ENCODE results near the gene STPG2. TPM values are rescaled to one million over a fixed set of nuclear protein-coding genes. Genes with fewer than 3 reads are reported as not detected.

The STPG2 gene
- total and polyA plus RNA-seq, 10 of the 15 experiments (the other 5 are each of a cell fraction or from before 2014, with no cell fraction given) = 0.13 to 0.24 TPM; not detected in 8

DNA sequence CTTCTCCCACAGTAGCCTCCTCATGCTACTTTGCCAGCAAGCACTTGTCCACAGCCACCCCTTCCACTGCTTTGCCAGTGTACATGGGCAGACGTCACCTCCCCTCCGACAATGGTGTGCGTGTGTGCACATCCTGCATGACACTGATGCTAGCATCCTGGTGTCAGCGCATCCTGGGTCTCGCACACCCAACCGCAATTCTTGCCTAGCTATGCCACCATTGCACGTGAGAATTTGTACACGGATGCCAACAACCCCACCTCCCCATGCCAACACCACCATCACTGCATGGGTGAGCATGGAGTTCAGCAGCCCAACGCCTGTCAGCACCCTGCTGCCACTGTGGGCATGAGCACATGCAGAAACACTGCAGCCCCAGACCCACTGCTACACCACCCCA lies 550.0 kb downstream of the STPG2 start:
- no TSS peak for BruUV-seq (replicated peaks)
- H3K27me3 ChIP-seq (replicated peaks in 1 of 2; ENCODE audit: control insufficient read depth in 2 of 2, insufficient read depth in 2 of 2, low read length in 1 of 2) = no peaks in the 10 kb centered on the region

More for the DNA sequence above, 550.0 kb downstream of the STPG2 start:
- no peak for ATAC-seq
- Histone ChIP-seq H3K9me3 (replicated peaks; ENCODE audit: control insufficient read depth, insufficient read depth, low read length) (no peaks in the 10 kb centered on the region), H3K4me1 (ENCODE audit: control insufficient read depth, insufficient read depth, low read length) (no peaks in the 10 kb centered on the region), H3K4me2 (ENCODE audit: control insufficient read depth, insufficient read depth) (no peak overlapping the region), H3K79me2 (ENCODE audit: control insufficient read depth, insufficient read depth, low read length) (no peaks in the 10 kb centered on the region), H3K9ac (ENCODE audit: control insufficient read depth, insufficient read depth, low read length) (no peak overlapping the region), H3K27ac (ENCODE audit: control insufficient read depth, insufficient read depth) (no peak overlapping the region), H3K36me3 (ENCODE audit: control insufficient read depth in 2 of 2, insufficient read depth in 2 of 2, low read length in 1 of 2) (no peaks in the 10 kb centered on the region), H3K4me3 (no peak overlapping the region), H2AFZ (ENCODE audit: control insufficient read depth, low read depth, low read length) (no peak overlapping the region), H4K20me1 (ENCODE audit: control insufficient read depth, insufficient read depth) (no peaks in the 10 kb centered on the region)
- intact Hi-C loops (cut with micrococcal nuclease; ENCODE audit: unreplicated experiment) (no loop called here), in situ Hi-C loops (cut with MboI) (no loop called here)
- ChIA-PET POLR2A (no interaction called here), CTCF (interaction anchor here (0.5 kb wide), 1 partner anchor 702 kb away, joined by 3 read pairs; no protein-coding TSS in a partner anchor), RAD21 (ENCODE audit: unreplicated experiment) (no interaction called here), SMC1A (ENCODE audit: uncharacterized antibody, unreplicated experiment) (no interaction called here)
- 44% methylated on average over 9 of the region's 9 CpGs for WGBS (ENCODE audit: insufficient coverage, insufficient replicate concordance, low lambda C conversion rate, missing lambda C conversion rate)
- TF ChIP-seq, protein P1, sequence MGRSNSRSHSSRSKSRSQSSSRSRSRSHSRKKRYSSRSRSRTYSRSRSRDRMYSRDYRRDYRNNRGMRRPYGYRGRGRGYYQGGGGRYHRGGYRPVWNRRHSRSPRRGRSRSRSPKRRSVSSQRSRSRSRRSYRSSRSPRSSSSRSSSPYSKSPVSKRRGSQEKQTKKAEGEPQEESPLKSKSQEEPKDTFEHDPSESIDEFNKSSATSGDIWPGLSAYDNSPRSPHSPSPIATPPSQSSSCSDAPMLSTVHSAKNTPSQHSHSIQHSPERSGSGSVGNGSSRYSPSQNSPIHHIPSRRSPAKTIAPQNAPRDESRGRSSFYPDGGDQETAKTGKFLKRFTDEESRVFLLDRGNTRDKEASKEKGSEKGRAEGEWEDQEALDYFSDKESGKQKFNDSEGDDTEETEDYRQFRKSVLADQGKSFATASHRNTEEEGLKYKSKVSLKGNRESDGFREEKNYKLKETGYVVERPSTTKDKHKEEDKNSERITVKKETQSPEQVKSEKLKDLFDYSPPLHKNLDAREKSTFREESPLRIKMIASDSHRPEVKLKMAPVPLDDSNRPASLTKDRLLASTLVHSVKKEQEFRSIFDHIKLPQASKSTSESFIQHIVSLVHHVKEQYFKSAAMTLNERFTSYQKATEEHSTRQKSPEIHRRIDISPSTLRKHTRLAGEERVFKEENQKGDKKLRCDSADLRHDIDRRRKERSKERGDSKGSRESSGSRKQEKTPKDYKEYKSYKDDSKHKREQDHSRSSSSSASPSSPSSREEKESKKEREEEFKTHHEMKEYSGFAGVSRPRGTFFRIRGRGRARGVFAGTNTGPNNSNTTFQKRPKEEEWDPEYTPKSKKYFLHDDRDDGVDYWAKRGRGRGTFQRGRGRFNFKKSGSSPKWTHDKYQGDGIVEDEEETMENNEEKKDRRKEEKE (IDR thresholded peaks at IDR 0.05) = no peak
- TF ChIP-seq CHD2 (IDR thresholded peaks at IDR 0.05; ENCODE audit: borderline replicate concordance, low read depth, low read length) (no peak), ZNF207 (IDR thresholded peaks at IDR 0.05; ENCODE audit: borderline replicate concordance) (no peak), TAF1 (IDR thresholded peaks at IDR 0.05; ENCODE audit: borderline replicate concordance, low read depth, low read length) (no peak), SMARCA5 (IDR thresholded peaks at IDR 0.05) (no peak), CBX3 (IDR thresholded peaks at IDR 0.05; ENCODE audit: borderline replicate concordance, low read depth) (no peak), RBBP5 (conservative IDR thresholded peaks at IDR 0.05) (no peak), TCF7 (IDR thresholded peaks at IDR 0.05; ENCODE audit: borderline replicate concordance) (no peak), SRF (IDR thresholded peaks at IDR 0.05; ENCODE audit: low read depth in 2 of 2, low read length in 2 of 2) (no peak), IKZF1 (conservative IDR thresholded peaks at IDR 0.05) (no peak), FOS (IDR thresholded peaks at IDR 0.05; ENCODE audit: borderline replicate concordance, extremely low read depth, insufficient read length) (no peak), SUZ12 (IDR thresholded peaks at IDR 0.05; ENCODE audit: unreplicated experiment) (no peak), JUNB (IDR thresholded peaks at IDR 0.05) (no peak), STAT3 (IDR thresholded peaks at IDR 0.05; ENCODE audit: low read depth, low read length) (no peak)
- TF ChIP-seq, protein P2, sequence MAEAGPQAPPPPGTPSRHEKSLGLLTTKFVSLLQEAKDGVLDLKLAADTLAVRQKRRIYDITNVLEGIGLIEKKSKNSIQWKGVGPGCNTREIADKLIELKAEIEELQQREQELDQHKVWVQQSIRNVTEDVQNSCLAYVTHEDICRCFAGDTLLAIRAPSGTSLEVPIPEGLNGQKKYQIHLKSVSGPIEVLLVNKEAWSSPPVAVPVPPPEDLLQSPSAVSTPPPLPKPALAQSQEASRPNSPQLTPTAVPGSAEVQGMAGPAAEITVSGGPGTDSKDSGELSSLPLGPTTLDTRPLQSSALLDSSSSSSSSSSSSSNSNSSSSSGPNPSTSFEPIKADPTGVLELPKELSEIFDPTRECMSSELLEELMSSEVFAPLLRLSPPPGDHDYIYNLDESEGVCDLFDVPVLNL (IDR thresholded peaks at IDR 0.05; ENCODE audit: low read depth, low read length) = no peak
- TF ChIP-seq, protein P3, sequence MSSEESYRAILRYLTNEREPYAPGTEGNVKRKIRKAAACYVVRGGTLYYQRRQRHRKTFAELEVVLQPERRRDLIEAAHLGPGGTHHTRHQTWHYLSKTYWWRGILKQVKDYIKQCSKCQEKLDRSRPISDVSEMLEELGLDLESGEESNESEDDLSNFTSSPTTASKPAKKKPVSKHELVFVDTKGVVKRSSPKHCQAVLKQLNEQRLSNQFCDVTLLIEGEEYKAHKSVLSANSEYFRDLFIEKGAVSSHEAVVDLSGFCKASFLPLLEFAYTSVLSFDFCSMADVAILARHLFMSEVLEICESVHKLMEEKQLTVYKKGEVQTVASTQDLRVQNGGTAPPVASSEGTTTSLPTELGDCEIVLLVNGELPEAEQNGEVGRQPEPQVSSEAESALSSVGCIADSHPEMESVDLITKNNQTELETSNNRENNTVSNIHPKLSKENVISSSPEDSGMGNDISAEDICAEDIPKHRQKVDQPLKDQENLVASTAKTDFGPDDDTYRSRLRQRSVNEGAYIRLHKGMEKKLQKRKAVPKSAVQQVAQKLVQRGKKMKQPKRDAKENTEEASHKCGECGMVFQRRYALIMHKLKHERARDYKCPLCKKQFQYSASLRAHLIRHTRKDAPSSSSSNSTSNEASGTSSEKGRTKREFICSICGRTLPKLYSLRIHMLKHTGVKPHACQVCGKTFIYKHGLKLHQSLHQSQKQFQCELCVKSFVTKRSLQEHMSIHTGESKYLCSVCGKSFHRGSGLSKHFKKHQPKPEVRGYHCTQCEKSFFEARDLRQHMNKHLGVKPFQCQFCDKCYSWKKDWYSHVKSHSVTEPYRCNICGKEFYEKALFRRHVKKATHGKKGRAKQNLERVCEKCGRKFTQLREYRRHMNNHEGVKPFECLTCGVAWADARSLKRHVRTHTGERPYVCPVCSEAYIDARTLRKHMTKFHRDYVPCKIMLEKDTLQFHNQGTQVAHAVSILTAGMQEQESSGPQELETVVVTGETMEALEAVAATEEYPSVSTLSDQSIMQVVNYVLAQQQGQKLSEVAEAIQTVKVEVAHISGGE (CRISPR knock-in tag; IDR thresholded peaks at IDR 0.05) = no peak
- FAIRE-seq = no peak
- DNase-seq (ENCODE audit: low read depth, low spot score) = no peak
